ENCODE results near the gene MEMO1.

The MEMO1 gene

GRCh38 chr2:31823558-31823957, 187.2 kb downstream of the MEMO1 start:
- DNase-seq (ENCODE audit: low spot score) = no peak

- DNase-seq (ENCODE audit: low spot score) = no peak
Observed at GRCh38 chr2:31822587-31822986, 188.2 kb downstream of the MEMO1 start.

Data from ecto neural progenitor cell (in vitro differentiated cells).